GM12878 (cell line): ENCODE results near the gene USP11. TPM values are rescaled to one million over a fixed set of nuclear protein-coding genes. Genes with fewer than 3 reads are reported as not detected.

Experiments used
- ATAC-seq: fragments of 200-7000 bp; cut with Tn5 transposase; 3 replicates; pipeline ENCODE4 v1.9.1; 2020; ENCODE audit warnings: mild to moderate bottlenecking, moderate library complexity
- BruUV-seq: library from RNA; stranded (reverse); fragments of 400-500 nt; replicated peaks from 2 replicates; lab custom pipeline; 2021; lab: Mats Ljungman, UMichigan
- CTCF ChIA-PET: fragments of 300-600 bp; sonication (Branson Sonifier 250); formaldehyde crosslinking; extraction: SDS; loops from one replicate; lab custom pipeline; 2021; ENCODE audit warnings: inconsistent platforms; lab: Yijun Ruan, JAX
- POLR2A ChIA-PET: fragments of 350-600 bp; formaldehyde crosslinking; extraction: SDS; loops from one replicate; lab custom pipeline; 2021; ENCODE audit warnings: inconsistent platforms; lab: Charles Lee
- RAD21 ChIA-PET: fragments of 300-600 bp; sonication (Branson Sonifier 250); formaldehyde crosslinking; loops from one replicate; lab custom pipeline; 2023; ENCODE audit warnings: antibody characterized with exemption; ENCODE audit not compliant: unreplicated experiment; lab: Charles Lee
- SMC1A ChIA-PET: fragments of 300-600 bp; sonication (Branson Sonifier 250); formaldehyde crosslinking; loops from one replicate; lab custom pipeline; 2023; ENCODE audit not compliant: unreplicated experiment, uncharacterized antibody; lab: Charles Lee
- DNase-seq: peaks from one replicate; pipeline ENCODE4 v3.0.0-alpha.2; 2011; ENCODE audit warnings: low read depth, low spot score
- FAIRE-seq: peaks from 3 replicates; lab custom pipeline; 2011; peaks lifted over from hg19 to GRCh38; lab: Jason Lieb, UNC
- H2AFZ ChIP-seq: 2 replicates; pipeline ENCODE4 v1.6.0; 2011; ENCODE audit warnings: low read depth, low read length, control low read depth; ENCODE audit not compliant: control insufficient read depth
- H3K27ac ChIP-seq: 2 replicates; pipeline ENCODE4 v1.5.1; 2011; ENCODE audit warnings: control low read depth; ENCODE audit not compliant: control insufficient read depth, insufficient read depth
- H3K27me3 ChIP-seq, 2 experiments: replicated peaks in 1 of 2; 2 replicates each; pipeline versions ENCODE4 v1.6.0 to v1.6.1; 2011; ENCODE audit warnings: low read length in 1 of 2; ENCODE audit not compliant: control insufficient read depth in 2 of 2, insufficient read depth in 2 of 2
- H3K36me3 ChIP-seq, 2 experiments: 2 replicates each; pipeline ENCODE4 v1.5.1; 2011; ENCODE audit warnings: low read length in 1 of 2; ENCODE audit not compliant: control insufficient read depth in 2 of 2, insufficient read depth in 2 of 2
- H3K4me1 ChIP-seq: 2 replicates; pipeline ENCODE4 v1.6.1; 2011; ENCODE audit warnings: mild to moderate bottlenecking, low read length, moderate library complexity, mixed read lengths; ENCODE audit not compliant: control insufficient read depth, insufficient read depth
- H3K4me2 ChIP-seq: 2 replicates; pipeline ENCODE4 v1.6.0; 2011; ENCODE audit warnings: control low read depth; ENCODE audit not compliant: control insufficient read depth, insufficient read depth
- H3K4me3 ChIP-seq: fragments of 200-600 bp; sonication (generic); 2 replicates; pipeline ENCODE4 v1.5.1; 2016
- H3K79me2 ChIP-seq: 2 replicates; pipeline ENCODE4 v1.6.0; 2011; ENCODE audit warnings: low read length; ENCODE audit not compliant: control insufficient read depth, insufficient read depth
- H3K9ac ChIP-seq: 2 replicates; pipeline ENCODE4 v1.8.0; 2011; ENCODE audit warnings: low read length, control low read depth, mixed read lengths; ENCODE audit not compliant: control insufficient read depth, insufficient read depth
- H3K9me3 ChIP-seq: replicated peaks from 3 replicates; pipeline ENCODE4 v1.5.1; 2011; ENCODE audit warnings: mild to moderate bottlenecking, low read length; ENCODE audit not compliant: control insufficient read depth, insufficient read depth
- H4K20me1 ChIP-seq: 2 replicates; pipeline ENCODE4 v1.6.0; 2011; ENCODE audit not compliant: control insufficient read depth, insufficient read depth
- BCL11A ChIP-seq: IDR thresholded peaks from 2 replicates; pipeline ENCODE4 v1.6.1; 2011; ENCODE audit warnings: low read depth, low read length
- DPF2 ChIP-seq: fragments of 450-650 bp; IDR thresholded peaks from 2 replicates; pipeline ENCODE4 v1.6.1; 2017; ENCODE audit warnings: mild to moderate bottlenecking
- E2F8 ChIP-seq: fragments of 450-650 bp; IDR thresholded peaks from 2 replicates; pipeline ENCODE4 v1.6.1; 2018; ENCODE audit warnings: mild to moderate bottlenecking, low read depth, moderate library complexity; ENCODE audit not compliant: partially characterized antibody
- ETV6 ChIP-seq, 2 experiments: fragments of 450-650 bp in 1 of 2; IDR thresholded peaks in 1 of 2; conservative IDR thresholded peaks in 1 of 2; 2 replicates each; pipeline ENCODE4 v1.6.1; 2014; ENCODE audit warnings: antibody characterized with exemption in 1 of 2, borderline replicate concordance in 1 of 2, low read depth in 1 of 2, mild to moderate bottlenecking in 1 of 2, moderate library complexity in 1 of 2
- IRF3 ChIP-seq: fragments of 450-650 bp; IDR thresholded peaks from 2 replicates; pipeline ENCODE4 v1.6.1; 2014; ENCODE audit warnings: mild to moderate bottlenecking
- MYC ChIP-seq: IDR thresholded peaks from 2 replicates; pipeline ENCODE4 v1.6.1; 2011; ENCODE audit warnings: mild to moderate bottlenecking, low read length, moderate library complexity, inconsistent platforms; ENCODE audit not compliant: insufficient read depth, insufficient replicate concordance, insufficient read length, severe bottlenecking
- NFIC ChIP-seq: IDR thresholded peaks from 2 replicates; pipeline ENCODE4 v1.6.1; 2012; ENCODE audit warnings: low read depth, mild to moderate bottlenecking, inconsistent platforms, low read length, moderate library complexity
- NFYB ChIP-seq: IDR thresholded peaks from 2 replicates; pipeline ENCODE4 v1.6.1; 2011; ENCODE audit warnings: low read depth, mild to moderate bottlenecking, low read length, improper control_type of control experiment, moderate library complexity; ENCODE audit not compliant: insufficient read depth
- NR2F1 ChIP-seq: fragments of 450-650 bp; conservative IDR thresholded peaks from 2 replicates; pipeline ENCODE4 v1.6.1; 2017; ENCODE audit warnings: mild to moderate bottlenecking
- PKNOX1 ChIP-seq: fragments of 450-650 bp; IDR thresholded peaks from 2 replicates; pipeline ENCODE4 v1.6.1; 2016; ENCODE audit warnings: mild to moderate bottlenecking
- STAT3 ChIP-seq: IDR thresholded peaks from 2 replicates; pipeline ENCODE4 v1.6.1; 2011; ENCODE audit warnings: low read depth, low read length, improper control_type of control experiment
- WGBS: methylation state at CpG from one replicate; pipeline ENCODE4 v1.1.6; 2016; ENCODE audit warnings: low lambda C conversion rate; ENCODE audit not compliant: insufficient replicate concordance, insufficient coverage; ENCODE audit errors: missing lambda C conversion rate; 5-methylcytosine and 5-hydroxymethylcytosine counted together
- in situ Hi-C: fragments of 300-500 bp; cut with MboI; formaldehyde crosslinking; loops from 9 replicates; pipeline ENCODE4 v1.14.3; 2018; ENCODE audit warnings: mixed read lengths
- intact Hi-C: fragments of 100-400 bp; cut with micrococcal nuclease; formaldehyde crosslinking; loops from one replicate; pipeline ENCODE4 v1.14.2; 2022; ENCODE audit not compliant: unreplicated experiment
- polyA plus RNA-seq, 11 experiments: library from polyadenylated mRNA; depleted of rRNA in 4 of 11; unstranded in 6 of 11; stranded (reverse) in 5 of 11; fragments of >200 nt; fragmentation: Nextera tagmentation in 4 of 11; fragmentation: Illumina TruSeq in 1 of 11; extraction: Ambion mirVana in 4 of 11; extraction: Trizol in 1 of 11; gene quantifications; 1 replicate in 1 of 11; 2 replicates in 10 of 11; pipeline versions ENCODE4 v1.2.1 to v1.2.3, GENCODE V29; 2011 to 2016; ENCODE audit warnings: inconsistent platforms in 2 of 11, missing spikeins in 2 of 11, low read depth in 1 of 11
- total RNA-seq, 4 experiments: library from RNA; depleted of rRNA in 3 of 4; stranded (reverse); fragments of >200 nt in 3 of 4; fragmentation: Illumina TruSeq in 1 of 4; extraction: Trizol in 1 of 4; gene quantifications; 2 replicates each; pipeline versions ENCODE4 v1.2.1 to v1.2.3, GENCODE V29; 2013 to 2021

USP11 gene
- total and polyA plus RNA-seq, 10 of the 15 experiments (the other 5 are each of a cell fraction or from before 2014, with no cell fraction given) = 3.3 to 44.0 (median 20.9) TPM

GRCh38 chrX:47232197-47232802 lies 509 bp upstream of the USP11 start (continued):
- TF ChIP-seq E2F8 (no peak), NFIC (0 out of 2 replicates have a peak, but pooled peaks have one; percentile 43), NR2F1 (peak; percentile 86)
- TF ChIP-seq, all 136 proteins: peak for 5

- no TSS peak for BruUV-seq
- ChIA-PET POLR2A (interaction anchor here (0.6 to 2.7 kb wide), 9 partner anchors 16 to 1451 kb away, joined by 3 to 29 read pairs (median 4); partner anchors contain the start of genes CDK16, NDUFB11 and RBM10), SMC1A (interaction anchor here (1.3 to 1.6 kb wide), 2 partner anchors 16 to 151 kb away, joined by 3 to 6 read pairs; no protein-coding TSS in a partner anchor), CTCF (no interaction called here), RAD21 (interaction anchor here (0.6 to 2.4 kb wide), 4 partner anchors 16 to 673 kb away, joined by 4 to 9 read pairs (median 6); partner anchors contain the start of gene CDK16)
- H3K27ac ChIP-seq = peak overlapping the region; percentile 79
- DNase-seq (peak; percentile 87), ATAC-seq (peak; percentile 88), FAIRE-seq (peak; percentile 97)
- H4K20me1 ChIP-seq = no peaks in the 10 kb centered on the region
- H3K36me3 ChIP-seq = peaks cover under 1 to 5% of the 10 kb centered on the region in 2 experiments; a peak in 2 of 4 replicates
- H3K9me3 ChIP-seq = no peaks in the 10 kb centered on the region
- intact Hi-C loops = loop anchor here (2.0 to 5.0 kb wide), 2 partner anchors 129 to 249 kb away; partner anchors contain the start of gene ZNF41
- no peaks in the 10 kb centered on the region for H3K27me3 ChIP-seq
- in situ Hi-C loops = no loop called here
- H2AFZ ChIP-seq = peak overlapping the region; percentile 16; the same call in 1 of the 2 replicates
- peak overlapping the region; percentile 26; the same call in 1 of the 2 replicates for H3K4me2 ChIP-seq
- H3K4me3 ChIP-seq = peak overlapping the region; percentile 68; the same call in 1 of the 2 replicates
- 40% methylated on average over 33 of the region's 51 CpGs for WGBS
- no peaks in the 10 kb centered on the region for H3K4me1 ChIP-seq
- peaks cover 16% of the 10 kb centered on the region for H3K79me2 ChIP-seq
- peak overlapping the region; percentile 76 for H3K9ac ChIP-seq
- no peak for TF ChIP-seq NFYB
- TF ChIP-seq DPF2 = no peak
- no peak for TF ChIP-seq IRF3
- TF ChIP-seq BCL11A = no peak
- no peak for TF ChIP-seq ETV6 (conservative IDR thresholded peaks at IDR 0.05 in 1 of 2, IDR thresholded peaks at IDR 0.05 in 1 of 2; ENCODE audit: borderline replicate concordance in 1 of 2, low read depth in 1 of 2)
- TF ChIP-seq PKNOX1 = no peak
- TF ChIP-seq STAT3 = no peak
- TF ChIP-seq MYC = no peak
These were observed 714 bp downstream of the USP11 start for GRCh38 chrX:47233333-47234113.
